Ishikawa (cell line): ENCODE data around the gene PRELID1.

Experiments
- CEBPB ChIP-seq: IDR thresholded peaks from 2 replicates; pipeline ENCODE4 v1.6.1; 2012
- CREB1 ChIP-seq: IDR thresholded peaks from 2 replicates; pipeline ENCODE4 v1.6.1; 2012; ENCODE audit warnings: low read depth
- EGR1 ChIP-seq: IDR thresholded peaks from 2 replicates; pipeline ENCODE4 v1.6.1; 2012
- EP300 ChIP-seq: IDR thresholded peaks from 2 replicates; pipeline ENCODE4 v1.6.1; 2012; ENCODE audit warnings: borderline replicate concordance
- FOXM1 ChIP-seq: IDR thresholded peaks from 2 replicates; pipeline ENCODE4 v1.6.1; 2012; ENCODE audit warnings: low read depth, borderline replicate concordance
- NFIC ChIP-seq: IDR thresholded peaks from 2 replicates; pipeline ENCODE4 v1.6.1; 2012
- RAD21 ChIP-seq: IDR thresholded peaks from 2 replicates; pipeline ENCODE4 v1.6.1; 2012; ENCODE audit warnings: low read depth
- TAF1 ChIP-seq: IDR thresholded peaks from 2 replicates; pipeline ENCODE4 v1.6.1; 2012; ENCODE audit warnings: low read depth, mild to moderate bottlenecking
- TCF12 ChIP-seq: IDR thresholded peaks from 2 replicates; pipeline ENCODE4 v1.6.1; 2012; ENCODE audit warnings: low read depth
- TEAD4 ChIP-seq: IDR thresholded peaks from 2 replicates; pipeline ENCODE4 v1.6.1; 2012
- YY1 ChIP-seq: IDR thresholded peaks from 2 replicates; pipeline ENCODE4 v1.6.1; 2012; ENCODE audit warnings: low read depth
- ZBTB7A ChIP-seq: IDR thresholded peaks from 2 replicates; pipeline ENCODE4 v1.6.1; 2012; ENCODE audit warnings: low read depth
- TF ChIP-seq, protein P1 (sequence below): IDR thresholded peaks from 2 replicates; pipeline ENCODE4 v1.6.1; 2012; ENCODE audit warnings: low read depth, mild to moderate bottlenecking
- TF ChIP-seq, protein P2 (sequence below): IDR thresholded peaks from 2 replicates; pipeline ENCODE4 v1.6.1; 2012
- TF ChIP-seq, protein P3 (sequence below): IDR thresholded peaks from 2 replicates; pipeline ENCODE4 v1.6.1; 2012

The PRELID1 gene

DNA sequence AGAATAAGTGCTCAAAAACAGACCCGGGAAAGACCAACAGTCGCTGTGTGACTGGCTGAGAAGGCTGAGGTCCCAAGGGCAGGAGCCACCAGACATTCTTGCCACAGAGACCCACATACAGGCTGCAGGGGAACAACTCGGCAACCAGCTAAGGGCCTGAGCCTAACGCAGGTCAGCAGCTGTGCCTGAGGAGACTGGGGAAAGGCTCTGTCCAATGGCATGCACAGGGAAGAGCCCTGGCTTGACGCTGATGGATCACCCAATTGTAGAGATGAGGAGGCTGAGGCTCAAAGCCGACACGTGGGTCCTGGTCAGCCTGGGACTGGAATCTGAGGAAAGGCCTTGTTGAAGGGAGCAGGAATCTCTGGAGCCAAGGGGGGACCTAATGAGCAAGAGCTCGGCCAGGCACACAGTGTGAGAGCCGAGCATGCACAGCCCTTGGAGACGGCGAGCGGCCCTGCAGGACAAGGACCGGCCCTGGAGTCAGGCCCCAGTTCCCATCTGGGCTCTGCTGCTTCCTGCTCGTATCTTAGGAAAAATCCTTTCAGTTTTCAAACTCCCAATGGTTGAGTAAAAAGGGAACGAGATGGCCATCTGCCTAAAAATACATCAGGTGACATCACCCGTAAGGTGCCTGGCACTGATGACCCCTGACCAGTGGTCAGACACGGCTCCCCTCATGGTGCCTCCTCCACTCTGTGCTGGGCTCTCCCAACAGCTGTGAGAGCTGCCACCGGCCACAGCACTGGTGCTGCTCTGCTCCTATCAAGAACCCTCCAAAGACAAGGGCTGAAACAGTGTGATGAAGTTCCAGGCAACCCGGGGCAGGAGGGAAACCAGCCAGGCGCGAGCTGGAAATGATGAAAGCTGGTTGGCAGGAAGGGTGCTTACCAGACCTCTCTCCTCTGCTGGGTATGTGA is 31.4 kb downstream of the PRELID1 start:
- no peak for TF ChIP-seq ZBTB7A
- no peak for TF ChIP-seq RAD21
- TF ChIP-seq FOXM1 = no peak
- no peak for TF ChIP-seq CREB1
- TF ChIP-seq EGR1 = no peak
- TF ChIP-seq YY1 = no peak
- TF ChIP-seq NFIC = no peak
- TF ChIP-seq, protein P1, sequence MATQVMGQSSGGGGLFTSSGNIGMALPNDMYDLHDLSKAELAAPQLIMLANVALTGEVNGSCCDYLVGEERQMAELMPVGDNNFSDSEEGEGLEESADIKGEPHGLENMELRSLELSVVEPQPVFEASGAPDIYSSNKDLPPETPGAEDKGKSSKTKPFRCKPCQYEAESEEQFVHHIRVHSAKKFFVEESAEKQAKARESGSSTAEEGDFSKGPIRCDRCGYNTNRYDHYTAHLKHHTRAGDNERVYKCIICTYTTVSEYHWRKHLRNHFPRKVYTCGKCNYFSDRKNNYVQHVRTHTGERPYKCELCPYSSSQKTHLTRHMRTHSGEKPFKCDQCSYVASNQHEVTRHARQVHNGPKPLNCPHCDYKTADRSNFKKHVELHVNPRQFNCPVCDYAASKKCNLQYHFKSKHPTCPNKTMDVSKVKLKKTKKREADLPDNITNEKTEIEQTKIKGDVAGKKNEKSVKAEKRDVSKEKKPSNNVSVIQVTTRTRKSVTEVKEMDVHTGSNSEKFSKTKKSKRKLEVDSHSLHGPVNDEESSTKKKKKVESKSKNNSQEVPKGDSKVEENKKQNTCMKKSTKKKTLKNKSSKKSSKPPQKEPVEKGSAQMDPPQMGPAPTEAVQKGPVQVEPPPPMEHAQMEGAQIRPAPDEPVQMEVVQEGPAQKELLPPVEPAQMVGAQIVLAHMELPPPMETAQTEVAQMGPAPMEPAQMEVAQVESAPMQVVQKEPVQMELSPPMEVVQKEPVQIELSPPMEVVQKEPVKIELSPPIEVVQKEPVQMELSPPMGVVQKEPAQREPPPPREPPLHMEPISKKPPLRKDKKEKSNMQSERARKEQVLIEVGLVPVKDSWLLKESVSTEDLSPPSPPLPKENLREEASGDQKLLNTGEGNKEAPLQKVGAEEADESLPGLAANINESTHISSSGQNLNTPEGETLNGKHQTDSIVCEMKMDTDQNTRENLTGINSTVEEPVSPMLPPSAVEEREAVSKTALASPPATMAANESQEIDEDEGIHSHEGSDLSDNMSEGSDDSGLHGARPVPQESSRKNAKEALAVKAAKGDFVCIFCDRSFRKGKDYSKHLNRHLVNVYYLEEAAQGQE = no peak
- no peak for TF ChIP-seq TAF1
- no peak for TF ChIP-seq CEBPB
- TF ChIP-seq TCF12 = no peak
- TF ChIP-seq, protein P2, sequence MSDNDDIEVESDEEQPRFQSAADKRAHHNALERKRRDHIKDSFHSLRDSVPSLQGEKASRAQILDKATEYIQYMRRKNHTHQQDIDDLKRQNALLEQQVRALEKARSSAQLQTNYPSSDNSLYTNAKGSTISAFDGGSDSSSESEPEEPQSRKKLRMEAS = no peak
- no peak for TF ChIP-seq TEAD4
- no peak for TF ChIP-seq EP300
- TF ChIP-seq, protein P3, sequence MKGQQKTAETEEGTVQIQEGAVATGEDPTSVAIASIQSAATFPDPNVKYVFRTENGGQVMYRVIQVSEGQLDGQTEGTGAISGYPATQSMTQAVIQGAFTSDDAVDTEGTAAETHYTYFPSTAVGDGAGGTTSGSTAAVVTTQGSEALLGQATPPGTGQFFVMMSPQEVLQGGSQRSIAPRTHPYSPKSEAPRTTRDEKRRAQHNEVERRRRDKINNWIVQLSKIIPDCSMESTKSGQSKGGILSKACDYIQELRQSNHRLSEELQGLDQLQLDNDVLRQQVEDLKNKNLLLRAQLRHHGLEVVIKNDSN = no peak

DNA sequence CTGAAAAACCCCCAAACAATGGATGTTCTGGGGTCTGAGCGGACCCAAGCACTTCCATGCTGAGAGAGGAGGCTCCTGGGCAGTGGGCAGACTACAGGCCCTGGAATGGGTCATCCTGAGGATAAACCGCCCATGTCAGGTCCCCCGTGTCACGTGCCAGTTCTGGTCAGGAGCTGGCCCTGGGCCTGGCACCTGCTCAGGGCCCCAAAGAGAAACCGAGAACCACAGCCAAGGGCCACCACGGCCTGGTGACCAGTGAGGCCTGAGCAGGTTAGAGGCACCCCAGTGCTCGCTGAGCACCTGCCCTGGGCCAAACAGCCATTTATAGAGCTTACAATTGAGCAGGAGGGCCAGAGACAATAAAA is 32.1 kb downstream of the PRELID1 start:
- TF ChIP-seq TEAD4 (no peak), YY1 (no peak), RAD21 (no peak), ZBTB7A (no peak), NFIC (no peak), EGR1 (no peak), CREB1 (no peak), CEBPB (no peak), EP300 (no peak), FOXM1 (no peak), TCF12 (no peak), TAF1 (no peak)
- TF ChIP-seq, protein P1 = no peak
- TF ChIP-seq, protein P3 = no peak
- TF ChIP-seq, protein P2 = no peak

DNA sequence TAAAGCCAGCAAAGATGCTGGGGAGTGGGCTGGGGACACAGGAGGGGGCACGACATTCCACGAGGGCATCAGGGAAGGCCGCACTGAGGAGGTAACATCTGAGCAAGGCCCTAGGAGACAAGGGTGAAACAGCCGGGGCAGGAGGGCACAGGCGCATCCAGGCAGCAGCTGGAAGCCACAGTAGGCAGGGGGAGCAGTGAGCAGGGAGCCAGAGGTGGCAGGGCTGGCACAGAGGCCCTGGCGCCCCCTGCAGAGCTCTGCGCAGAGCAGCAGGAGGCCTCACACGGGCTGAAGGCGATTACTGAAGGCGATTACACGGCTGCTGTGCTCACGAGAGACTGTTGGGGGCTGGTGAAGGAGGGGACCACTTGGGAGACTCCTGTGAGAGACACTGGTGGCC is 32.5 kb downstream of the PRELID1 start:
- no peak for TF ChIP-seq TAF1

DNA sequence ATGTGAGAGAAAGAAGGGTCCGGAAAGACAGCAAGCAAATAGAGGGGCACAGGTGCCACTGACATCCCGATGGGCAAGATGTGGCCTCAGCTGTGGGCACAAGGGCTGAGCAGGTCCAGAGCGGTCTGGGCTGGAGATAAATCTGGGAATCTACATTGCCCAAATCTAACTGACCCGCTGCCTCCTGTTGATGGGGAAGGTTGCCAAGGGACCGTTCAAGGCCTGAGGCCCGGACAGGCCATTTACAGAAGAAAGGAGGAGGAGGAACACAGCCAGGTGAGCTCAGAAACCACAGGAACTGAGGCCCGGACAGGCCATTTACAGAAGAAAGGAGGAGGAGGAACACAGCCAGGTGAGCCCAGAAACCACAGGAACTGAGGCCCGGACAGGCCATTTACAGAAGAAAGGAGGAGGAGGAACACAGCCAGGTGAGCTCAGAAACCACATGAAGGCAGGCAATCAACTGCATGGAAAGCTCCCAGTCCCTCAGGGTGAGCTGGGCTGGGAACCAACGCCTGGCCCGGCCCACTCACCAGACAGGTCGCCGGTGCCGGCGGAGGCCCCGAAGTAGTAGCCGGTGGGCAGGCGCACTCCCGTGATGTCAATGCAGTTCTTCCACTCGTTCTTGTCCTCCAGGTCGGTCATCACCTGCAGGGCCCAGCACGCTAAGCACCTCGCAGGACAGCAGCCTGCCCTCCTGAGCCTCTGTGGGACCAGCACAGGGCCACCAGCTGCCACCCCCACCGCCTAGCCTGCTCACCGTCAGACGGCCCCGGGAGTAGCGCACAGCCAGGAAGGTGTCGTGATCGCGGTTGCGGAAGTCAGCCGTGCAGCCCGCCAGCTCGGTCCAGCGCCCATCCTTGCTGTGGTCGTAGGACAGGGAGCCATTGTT is 33.2 kb downstream of the PRELID1 start:
- TF ChIP-seq ZBTB7A (no peak), YY1 (no peak), EGR1 (no peak), TCF12 (no peak), TAF1 (no peak), RAD21 (no peak), CREB1 (no peak), EP300 (no peak), TEAD4 (no peak), FOXM1 (no peak), CEBPB (no peak), NFIC (no peak)
- TF ChIP-seq, protein P1 = no peak
- TF ChIP-seq, protein P2 = no peak
